Activated CD8-positive, alpha-beta memory T cell treated with anti-CD3 and anti-CD28 coated beads for 1 hour (primary cell): ENCODE results near the gene CAMTA1.

ENCODE experiments used
- DNase-seq, 2 donors: peaks; one replicate each; pipeline ENCODE4 v3.0.0-alpha.2; 2020; ENCODE audit warnings: low read depth in 1 of 2; ENCODE audit errors: extremely low read depth in 1 of 2

Gene CAMTA1

DNA sequence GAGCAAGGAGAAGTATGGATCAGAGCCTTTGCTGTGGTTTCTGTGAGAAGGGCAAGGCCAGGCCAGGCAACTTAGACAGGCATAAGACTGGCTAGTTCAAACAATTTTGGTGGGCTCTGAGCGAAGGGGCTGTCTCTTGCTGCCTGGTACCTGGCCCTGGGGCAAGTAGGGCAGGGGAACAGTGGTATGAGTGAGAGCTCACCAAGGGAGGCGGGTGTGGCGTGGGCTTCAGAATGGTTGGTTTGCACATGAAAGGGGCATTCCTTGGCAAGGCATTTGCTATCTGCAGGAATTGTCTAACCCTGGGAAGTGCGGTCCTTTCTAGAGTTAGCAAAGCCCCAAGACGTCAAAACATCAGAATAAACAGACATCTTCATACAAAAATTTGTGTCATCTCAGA is 210.5 kb downstream of the CAMTA1 start:
- no peak for DNase-seq

DNA sequence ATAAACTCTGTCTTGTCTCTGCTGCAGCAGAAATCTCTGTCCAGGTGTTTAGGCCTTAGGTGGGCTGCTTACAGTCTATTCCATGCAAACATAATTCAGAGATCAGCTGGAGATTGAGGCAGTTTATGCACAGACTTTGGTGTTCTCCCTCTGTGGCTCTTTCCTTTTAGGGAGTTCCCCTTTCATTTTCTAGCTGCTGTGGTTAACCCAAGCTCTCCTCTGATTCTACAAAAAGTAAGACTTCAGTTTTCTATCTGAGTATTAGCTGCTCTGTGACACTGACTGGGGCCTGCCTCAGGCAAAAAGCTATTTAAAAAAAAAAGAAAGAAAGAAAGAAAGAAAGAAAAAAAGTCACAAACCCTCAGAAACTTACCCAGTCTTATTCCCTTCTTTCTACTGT is 211.1 kb downstream of the CAMTA1 start:
- DNase-seq, result no peak

DNA sequence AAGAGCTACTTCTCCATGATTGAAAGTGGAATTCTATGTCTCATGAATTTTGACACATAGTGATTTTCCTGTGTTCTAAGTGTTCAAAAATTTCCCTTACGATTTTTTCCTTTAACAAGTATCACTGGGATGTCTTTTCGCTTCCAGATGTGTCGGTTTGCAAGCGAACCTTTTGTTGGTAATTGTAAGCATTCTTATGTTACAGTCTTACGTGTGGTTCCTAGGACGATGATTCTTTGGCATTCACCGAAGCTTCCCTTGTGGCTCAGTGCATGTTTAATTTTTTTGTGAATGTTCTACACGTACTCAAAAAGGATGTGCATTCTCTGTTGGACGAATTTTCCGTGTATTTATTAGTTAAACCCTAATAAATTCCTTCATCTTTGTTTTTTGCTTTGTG is 211.6 kb downstream of the CAMTA1 start:
- DNase-seq, result no peak

DNA sequence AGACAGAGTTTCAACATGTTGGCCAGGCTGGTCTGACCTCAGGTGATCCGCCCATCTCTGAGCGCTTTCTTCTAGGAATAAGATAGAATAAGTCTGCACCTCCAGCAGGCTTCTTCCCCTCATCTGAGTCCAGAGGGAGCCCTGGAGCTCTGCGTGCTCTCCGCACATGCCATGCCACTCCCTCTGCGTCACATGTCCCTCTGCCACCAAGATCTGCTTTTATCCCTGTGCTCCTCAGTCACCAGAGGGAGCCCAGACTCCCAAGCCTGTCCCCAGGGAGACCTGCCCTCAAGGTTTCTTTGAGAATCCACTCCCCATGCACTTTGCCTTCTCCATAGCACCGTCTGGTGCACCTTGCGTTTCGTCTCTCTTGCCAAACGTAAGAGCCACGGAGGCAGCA is 213.0 kb downstream of the CAMTA1 start:
- no peak for DNase-seq

DNA sequence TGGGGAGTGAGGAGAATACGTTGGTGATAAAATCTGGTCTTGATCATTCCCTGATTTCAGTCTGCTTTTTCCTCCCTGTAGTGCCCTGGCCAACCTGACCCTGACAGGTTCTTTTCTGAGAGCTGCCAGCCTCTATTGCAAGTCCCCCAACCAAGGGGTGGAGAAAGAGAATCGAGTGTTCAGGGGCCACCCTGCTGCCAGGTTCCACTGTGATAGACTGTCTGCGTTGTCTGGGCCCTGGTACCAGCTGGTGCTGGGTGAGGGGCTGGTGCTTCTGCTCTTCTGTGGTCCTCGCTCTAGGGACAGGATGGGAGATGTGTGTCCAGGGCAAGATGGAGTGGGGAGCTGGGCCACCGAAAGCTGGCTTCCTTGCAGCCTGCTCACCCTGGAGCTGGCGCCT is 214.6 kb downstream of the CAMTA1 start:
- no peak for DNase-seq

DNA sequence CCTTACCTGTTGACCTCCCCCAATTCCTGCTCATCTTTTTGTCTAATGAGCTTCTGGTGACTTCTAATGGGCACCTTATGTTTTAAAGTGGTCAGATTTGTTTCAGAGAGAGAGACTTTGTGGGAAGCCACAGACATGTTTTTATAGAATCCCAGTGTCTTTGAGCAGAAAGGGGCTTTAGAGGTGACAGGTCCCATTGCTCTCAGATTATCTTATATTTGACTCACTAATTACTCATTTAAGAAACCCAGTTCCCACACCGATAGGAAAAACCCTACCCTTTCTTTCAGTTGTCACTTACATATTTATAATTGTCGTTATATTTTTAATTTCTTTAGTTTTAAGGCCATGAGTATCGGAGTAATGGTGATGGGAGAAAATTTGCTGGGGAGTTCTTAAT is 215.5 kb downstream of the CAMTA1 start:
- DNase-seq, result no peak

DNA sequence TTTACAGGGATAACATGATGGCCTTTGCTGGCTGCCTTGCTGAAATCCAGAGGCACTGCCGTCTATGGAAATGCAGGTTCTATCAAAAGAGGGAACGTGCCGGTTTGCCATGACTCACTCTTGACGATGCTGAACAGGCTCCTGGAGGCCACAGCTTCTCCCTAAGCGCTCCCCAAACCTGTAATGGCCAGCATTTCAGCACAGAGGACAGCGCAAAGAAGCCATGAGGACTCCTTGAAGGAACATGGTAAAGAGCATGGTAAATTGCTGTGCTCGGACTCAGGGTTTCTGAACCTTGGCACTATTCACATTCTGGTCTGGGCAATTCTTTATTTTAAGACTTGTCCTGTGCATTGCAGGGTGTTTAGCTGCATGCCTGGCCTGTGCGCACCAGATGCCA is 217.5 kb downstream of the CAMTA1 start:
- no peak for DNase-seq

DNA sequence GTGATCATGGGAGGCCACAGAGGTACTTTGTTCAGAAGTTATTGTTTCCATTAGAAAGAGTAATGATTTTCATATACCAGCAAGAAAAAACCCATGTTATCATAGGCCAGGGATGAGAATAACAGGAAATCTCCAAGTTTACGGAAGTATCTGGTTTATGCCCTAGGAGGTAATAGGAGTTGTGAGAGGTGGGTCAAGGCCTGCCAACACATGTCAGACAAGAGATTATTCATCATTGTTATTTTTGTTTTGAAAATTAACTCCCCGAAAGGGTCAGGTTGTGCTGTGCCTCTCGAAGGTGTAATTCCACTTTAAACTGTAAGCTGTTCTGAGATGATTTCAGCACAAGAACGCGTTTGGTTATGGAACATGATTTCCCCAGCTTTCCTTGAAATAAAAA is 218.4 kb downstream of the CAMTA1 start:
- no peak for DNase-seq

DNA sequence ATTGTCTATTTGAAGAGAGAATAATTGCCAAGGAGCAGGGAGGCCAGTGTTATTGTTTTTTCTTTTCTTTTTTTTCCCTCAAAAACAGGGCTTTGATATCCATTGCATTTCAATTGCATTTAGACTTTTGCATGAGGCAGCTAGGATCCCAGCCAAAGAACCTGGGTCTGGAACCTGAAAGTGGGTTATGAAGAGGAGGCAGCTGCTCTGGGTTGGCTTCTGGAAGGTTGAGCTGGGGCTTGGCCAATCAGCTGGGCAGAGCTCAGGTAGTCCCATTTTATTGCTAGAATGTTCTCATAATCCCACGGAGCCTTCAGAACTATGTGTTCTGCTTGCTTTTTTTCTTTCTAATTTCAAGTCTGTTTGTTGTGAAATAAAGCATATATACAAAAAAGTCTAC is 218.9 kb downstream of the CAMTA1 start:
- no peak for DNase-seq

DNA sequence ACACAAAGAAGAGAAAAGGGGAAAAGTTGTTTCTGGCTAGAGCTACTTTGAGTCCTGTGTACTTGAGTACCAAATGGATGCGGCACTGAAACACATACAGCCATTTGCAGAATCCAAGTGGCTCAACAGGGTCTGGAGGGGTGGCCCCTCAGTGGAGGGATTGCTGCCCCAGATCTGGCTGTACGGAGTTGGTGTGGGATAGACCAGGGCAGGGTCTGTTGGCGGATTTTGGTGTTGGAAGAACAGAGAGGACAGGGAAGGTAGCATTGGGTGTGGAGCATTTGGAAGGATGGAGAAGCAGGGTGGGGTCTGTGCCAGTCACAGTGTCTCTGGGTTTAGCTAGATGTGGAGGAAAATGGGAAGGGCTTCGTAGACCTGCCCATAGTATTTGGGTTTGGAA is 220.5 kb downstream of the CAMTA1 start:
- DNase-seq, result no peak

DNA sequence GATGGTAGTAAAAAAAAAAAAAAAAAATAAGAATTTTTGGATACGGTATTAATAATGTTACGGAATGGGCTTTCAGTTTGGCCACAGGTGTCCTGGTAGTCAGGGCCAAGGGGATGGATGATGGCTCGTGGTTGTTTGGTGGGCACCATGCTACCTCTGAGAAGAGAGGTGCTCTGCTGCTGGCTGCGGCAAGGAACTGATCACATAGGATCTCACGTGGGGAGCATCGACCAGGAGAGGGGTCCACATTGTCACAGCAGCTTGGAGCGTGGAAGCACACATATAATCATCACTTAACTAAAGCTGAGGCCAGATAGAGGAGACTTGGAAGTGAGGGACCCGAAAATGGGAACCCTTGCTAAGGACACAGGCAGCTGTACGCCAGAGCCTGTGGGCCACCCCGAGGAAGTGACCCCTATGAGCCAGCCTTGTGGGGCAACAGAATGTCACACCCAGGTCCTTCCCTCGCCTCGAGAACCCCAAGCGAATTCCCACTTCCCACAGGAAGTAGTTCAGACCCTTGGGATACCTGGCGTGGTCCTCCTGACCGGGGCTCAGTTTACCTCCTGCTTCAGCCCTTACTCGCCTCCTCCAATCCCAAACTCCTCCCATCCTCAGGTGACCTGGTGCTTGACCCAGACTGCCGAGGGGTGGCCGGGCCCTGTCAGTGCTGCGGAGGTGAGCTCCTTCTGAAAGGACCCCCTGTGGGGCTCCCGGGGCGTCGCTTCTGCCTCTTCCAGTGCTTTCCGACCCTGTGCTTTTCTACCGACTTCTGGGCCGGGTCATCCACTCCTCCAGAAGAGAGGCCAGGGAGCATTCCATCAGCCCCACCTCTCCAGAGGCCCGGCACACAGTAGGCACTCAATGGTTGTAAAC is 222.0 kb downstream of the CAMTA1 start:
- DNase-seq, result no peak

DNA sequence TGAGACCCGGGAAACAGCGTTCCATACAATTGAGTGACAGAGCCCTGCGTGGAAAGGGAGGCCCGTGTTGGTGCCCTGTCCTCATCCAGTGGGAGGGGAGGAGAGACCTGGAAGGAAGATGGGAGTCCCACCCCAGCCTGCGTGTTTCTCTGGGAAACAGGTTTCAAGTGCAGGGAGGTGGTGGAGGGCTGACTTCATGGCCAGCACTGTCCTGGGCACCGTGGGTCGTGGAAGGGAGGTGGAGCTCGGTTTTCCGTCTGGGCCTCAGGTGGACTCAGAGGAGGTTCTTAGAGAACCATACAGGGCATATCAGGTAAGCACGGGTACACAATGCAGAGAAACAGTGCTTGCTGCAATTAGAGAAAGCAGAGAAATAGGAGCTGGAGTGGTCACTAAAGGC is 222.6 kb downstream of the CAMTA1 start:
- DNase-seq, result no peak

DNA sequence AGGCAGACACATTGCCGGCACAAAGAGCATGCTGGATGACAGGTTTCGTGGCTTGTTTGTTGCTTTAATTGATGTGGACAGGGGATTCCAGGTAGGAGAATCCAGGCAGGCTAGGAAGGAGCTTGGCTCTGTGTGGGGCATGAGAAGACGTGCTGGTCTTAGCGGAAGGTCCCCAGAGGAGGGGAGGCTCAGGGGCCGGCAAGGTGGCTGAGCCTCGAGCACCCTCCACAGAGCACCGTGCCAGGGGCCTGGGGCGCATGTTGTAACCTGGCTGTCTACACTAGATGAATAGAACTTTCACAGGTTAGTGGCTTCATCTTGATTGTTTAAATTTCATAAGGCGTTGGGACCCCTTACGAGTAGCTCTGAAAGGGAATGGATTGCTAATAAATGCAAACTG is 223.1 kb downstream of the CAMTA1 start:
- DNase-seq, result no peak

DNA sequence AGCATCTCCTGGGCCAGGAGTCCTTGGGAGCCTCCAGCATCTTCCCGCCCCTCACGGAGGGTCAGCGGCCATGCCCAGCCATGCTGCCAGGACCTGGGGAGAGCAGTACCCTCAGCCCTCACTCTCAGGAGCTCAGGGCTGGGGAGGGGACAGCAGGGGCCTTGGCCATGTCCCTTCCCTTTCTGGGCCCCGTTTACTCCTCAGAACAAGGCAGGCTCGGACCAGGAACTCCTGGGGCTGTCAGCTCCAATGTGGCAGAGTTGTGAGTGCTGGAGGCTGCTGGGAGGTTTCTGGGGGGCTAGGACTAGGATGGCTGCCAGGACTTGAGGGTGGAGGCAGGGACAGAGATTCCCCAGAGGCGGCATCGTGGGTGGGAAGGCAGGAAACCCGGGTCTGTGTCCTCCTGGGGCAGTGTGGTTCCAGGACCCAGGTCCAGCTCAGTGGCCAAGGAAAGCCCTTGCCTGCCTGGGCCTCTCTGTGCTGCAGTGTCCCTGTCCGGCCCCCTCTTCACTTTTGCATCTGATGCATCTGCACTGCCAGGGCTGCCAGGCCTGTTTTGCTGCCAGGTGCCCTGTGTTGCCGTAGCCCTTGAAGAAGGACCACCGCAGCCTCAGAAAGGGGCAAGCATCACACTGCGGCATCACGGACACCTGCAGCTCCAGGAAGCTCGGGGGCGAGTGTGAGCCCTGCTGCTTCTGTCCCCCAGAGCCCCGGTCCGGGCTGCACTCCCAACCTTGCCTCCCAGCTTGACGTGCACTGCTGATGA is 223.9 kb downstream of the CAMTA1 start:
- no peak for DNase-seq

DNA sequence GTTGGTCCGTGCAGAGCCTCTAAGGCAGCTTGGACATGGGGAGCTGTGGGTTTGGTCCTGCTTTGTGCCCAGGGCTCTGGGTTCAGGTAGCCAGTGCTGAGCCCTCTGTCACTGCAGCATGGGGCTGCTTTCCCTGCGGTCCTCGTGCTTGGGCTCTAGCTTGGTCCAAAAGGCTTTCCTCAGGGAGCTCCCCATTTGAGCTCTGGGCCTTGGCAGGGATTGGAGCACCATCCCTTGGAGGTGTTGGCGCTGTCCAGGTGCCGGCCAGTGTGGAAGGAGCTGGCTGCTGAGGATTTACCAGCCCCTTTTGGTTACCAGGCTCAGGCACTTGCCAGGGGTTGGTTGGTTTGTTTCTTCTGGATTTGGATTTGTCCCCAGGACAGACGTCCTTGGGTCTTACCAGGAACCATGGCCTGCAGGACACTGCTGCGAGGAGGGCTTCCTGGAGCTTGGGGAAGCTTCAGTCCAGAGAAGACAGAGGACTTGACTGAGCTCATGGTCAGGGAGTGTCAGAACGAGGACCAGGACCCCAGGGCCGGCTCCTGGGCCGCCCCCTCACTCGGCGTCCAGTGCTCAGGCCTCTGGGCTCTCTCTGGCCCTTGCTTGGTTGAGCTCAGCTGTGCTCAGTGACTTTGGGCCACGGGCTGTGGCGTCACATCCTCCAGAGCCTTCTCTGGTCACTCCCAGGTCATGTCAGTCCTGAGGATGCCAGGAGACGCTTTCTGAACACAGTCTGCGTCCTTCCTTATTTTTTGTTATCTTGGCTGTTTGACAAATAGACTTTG is 224.7 kb downstream of the CAMTA1 start:
- DNase-seq, result no peak

DNA sequence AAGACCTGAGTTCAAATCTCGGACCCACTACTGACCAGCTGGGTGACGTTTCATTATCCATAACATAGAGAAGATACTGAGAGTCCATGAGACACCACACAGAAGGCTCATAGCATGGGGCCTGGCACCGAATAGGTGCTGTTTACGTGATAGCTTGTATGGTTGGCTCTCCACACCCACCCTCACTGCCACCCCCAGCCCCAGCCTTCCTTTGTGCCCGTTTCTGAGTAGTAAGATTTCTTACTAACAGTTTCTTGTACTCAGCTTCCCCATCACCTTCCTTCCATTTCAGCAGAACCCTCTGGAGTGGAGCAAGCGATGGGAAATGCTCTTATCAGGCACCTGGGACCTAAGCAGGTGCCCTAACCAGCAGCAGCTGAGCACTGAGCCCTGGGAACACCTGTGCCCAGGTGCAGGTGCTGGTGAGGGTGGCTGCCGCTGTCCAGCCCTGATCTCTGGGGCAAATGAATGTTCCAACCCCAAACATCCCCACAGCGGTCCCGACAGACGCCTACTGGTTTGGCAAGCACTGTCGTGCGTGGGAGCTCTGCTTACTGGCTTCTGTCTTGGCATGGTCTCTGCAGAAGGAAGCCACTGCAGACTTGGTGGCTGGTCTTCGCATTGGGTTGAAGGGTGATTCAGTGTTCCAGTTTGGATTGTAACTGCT is 225.4 kb downstream of the CAMTA1 start:
- no peak for DNase-seq

DNA sequence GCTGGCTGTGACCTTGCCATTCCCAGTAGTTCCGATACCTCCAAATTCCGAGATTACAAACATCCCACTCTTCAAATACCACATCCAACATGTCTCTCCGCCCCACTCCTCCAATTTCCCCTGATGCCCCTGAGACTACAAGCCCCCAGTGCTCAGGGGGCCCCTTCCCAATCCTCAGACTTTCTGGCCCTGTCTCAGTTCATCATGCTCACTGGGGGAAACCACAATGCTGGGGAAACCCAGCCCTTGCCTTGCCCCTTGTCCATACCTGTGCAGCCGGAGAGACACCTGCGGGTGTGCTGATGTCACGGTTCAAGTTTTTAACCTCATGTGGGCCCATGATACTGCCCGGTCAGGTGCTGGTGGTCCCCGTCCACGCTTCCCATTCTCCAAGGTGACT is 226.6 kb downstream of the CAMTA1 start:
- DNase-seq, result no peak

DNA sequence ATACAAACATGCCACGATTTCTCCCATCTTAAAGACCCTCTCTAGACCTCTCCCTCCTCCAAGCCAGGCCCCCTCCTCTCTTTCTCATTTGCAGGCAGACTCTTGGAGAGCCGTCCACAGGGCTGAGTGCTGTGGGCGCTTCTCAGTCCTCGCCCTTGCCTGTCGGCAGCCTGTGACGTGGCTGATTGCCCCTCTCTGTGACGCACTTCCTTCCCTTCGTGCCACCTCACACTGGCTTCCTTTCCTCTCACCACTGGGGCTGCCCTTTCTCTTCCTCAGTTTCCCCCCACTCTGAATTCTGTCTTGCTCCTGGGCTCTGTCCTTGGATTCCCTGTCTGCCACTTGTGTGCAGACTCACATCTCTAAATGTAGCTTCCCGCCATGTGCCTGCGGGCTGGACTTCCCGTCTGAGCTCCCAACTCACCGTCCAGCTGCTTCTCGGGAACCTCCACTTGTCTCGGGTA is 227.2 kb downstream of the CAMTA1 start:
- no peak for DNase-seq

DNA sequence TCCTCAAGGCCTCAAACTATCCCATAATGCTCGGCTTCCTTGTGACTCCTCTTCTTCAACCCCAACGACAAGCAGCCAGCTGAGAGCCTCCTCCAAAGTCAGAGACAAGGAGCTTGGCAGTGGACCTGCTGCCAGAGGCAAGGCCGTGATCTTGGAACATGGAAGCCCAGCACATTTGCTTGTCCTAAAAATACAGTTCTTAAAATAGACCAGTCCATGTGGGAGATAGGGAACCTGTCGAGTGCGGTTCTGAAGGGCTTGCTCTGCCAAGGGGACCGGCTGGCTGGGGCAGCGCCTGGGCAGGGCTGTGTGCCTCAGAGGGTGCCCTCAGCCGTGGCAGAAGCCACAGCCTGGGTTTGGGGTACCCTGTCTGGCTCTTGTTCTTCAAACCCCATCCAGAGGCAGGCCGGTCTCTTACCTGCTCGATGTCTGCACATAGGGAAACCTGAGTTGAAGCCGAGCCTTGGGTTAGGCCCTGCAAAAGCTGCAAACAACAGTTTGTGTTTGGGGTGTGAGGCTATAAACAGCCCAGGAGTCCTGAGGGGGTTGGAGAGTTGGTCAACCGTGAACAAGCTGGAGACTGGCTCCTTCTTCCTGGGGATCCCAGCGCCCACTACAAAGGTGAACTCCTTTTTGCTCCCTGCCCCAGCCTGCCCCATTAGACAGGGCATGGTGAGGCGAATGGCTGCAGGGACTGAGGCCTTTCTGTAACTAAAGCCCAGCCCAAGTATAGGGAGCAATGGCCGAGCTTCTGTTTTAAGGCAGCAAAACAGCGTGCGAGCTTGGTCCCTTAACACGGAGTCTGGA is 228.8 kb downstream of the CAMTA1 start:
- no peak for DNase-seq

DNA sequence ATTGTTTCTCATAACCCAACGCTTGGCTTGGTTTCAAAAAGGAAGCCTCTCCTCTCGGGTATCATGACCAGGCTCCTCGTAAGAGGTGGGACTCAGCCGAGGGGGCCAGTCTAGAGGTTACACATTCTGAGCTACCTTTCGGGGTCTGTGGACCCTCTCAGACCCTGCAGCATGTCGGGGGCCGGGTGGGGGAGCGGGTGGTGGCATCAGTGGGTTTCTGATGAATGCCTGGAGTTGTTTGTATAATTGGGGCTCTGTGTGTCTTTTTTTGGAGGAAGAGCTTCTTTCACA is 229.3 kb downstream of the CAMTA1 start:
- DNase-seq, result no peak
